GM19397 (cell line): ENCODE results near the gene BLM.

Experiments used
- ATAC-seq: cut with Tn5 transposase; IDR thresholded peaks from one replicate; pipeline ENCODE4 v1.9.1; 2021; ENCODE audit warnings: mild to moderate bottlenecking, moderate library complexity; ENCODE audit not compliant: unreplicated experiment

BLM gene

DNA sequence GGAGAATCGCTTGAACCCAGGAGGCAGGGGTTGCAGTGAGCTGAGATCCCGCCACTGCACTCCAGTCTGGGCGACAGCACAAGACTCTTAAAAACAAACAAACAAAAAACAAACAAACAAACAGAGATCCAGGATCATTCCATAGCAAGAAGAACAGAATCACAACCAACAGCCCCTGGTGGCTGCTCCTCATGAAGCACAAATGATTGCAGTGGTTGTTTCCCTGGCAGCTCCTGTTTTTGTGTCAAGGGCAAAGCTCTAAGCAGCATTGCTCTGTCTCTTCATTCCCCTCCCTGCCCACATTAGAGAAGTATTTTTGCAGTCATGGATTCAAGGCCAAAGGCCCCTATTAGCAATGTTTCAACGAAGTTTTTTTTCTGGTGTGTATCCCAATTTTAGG, 25.8 kb upstream of the BLM start:
- no peak for ATAC-seq

DNA sequence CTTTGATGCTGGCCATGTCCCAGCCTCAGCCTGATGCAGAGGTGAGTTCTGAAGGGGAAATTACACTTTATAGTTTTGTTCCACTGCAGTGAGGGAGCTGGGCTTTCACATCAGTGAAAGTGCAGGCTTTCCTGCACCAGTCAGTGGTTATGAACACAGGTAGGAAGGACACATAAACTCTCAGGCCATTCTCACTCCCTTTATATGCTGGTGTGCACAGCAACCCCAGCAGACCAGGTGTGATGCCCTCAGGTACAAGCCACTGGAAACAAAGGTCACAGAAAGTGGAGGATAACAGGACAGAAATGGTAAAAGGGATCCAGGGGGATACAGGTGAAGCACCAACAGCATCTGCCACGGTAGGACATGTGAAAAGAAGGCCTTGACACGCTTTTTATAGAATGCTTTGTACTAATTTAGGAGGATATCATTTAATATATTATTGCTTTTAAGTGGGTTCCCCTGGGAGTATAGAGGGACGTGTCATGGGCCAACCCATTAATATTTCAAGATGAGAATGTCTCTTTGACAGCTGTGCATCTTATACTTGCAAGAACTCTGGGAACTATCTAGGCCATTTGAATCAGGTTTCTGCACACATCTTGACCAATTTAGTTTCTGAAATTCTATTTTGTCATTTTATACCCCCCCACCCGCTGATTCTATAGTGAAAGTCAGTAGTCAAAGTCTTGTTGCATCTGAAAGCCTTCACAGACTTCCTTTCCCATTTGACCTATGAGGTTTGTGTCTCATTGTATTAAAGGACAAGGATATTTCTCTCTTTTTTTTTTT, 25.0 kb upstream of the BLM start:
- ATAC-seq: no peak

DNA sequence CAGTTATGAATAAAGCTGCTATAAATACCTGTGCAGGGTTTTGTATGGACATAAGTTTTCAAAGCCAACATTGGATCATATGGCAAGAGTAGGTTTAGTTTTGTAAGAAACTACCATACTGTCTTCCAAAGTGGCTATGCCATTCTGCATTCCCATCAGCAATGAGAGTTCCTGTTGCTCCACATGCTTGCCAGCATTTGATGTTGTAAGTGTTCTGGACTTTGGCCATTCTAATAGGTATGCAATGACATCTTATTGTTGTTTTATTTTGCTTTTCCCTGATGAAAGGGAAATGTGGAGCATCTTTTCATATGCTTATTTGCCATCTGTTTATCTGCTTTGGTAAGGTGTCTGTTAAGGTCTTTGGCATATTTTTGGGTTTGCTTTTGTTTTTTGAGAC, 22.2 kb upstream of the BLM start:
- no peak for ATAC-seq

DNA sequence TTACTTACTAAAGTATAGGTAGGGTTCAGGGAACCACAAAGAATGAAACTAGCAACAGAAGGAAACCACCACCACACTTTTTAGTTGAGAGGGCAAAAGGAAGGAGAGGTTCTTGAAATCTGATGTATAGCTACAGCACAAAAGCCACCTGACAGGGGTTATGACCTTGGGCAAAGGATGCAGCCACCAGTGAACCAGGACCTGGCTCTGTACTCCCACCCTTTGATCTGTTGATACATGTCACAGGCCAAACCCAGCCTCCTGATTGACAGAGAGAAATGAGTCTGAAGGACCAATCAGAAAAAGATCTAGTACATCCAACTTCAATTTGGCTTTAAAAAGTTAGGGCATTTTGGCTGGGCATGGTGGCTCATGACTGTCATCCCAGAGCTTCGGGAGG, 20.0 kb upstream of the BLM start:
- no peak for ATAC-seq

DNA sequence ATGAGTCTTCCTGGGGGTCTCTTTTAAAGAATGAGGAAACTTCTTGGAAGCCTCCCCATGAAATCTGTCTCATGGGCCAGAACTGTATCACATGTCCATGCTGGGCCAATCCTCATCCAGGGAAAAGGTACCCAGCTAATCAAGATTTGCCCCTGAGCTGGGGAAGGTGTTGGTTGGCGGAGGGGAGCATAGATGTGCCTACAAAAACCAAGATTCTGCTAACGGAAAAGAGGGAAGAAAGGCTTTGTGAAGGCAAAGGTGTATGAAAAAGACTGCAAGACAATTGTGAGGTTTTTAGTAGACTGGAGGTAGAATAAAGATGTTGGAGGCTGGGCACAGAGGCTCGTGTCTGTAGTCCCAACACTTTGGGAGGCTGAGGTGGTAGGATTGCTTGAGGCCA, 18.5 kb upstream of the BLM start:
- no peak for ATAC-seq

DNA sequence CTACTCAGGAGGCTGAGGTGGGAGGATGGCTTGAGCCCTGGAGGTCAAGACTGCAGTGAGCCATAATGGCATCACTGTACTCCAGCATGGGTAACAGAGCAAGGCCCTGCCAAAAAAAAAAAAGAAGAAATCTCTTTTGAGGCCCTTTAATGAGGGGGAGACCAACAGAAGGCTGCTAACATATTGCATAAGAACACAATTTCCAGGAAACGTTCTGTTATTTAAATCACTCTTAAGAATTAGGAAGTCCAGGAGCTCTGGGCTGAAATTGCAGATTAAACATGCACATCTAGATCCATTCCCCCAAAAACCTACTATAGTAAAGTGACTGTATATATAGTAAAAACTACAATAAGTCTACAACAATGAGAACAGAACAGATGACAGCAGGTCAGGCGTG, 16.1 kb upstream of the BLM start:
- ATAC-seq: no peak

GRCh38 chr15:90701880-90702630, 15.1 kb upstream of the BLM start:
- no peak for ATAC-seq

DNA sequence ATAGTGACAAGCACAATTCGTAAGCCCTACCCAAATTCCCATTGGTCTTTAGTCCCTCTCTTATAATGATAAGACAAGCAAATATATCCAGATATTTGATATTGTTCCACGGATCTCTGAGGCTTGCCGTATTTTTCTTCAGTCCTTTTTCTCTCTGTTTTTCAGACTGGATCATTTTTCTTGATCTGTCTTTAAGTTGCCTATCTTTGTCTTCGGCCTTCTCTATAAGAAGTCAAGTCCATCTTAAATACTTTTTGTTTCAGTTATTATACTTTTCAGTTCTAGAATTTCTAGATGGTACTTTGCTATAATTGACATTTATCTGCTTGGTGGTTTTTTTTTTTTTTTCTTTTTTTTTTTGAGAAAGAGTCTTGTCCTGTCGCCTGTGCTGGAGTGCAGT, 13.7 kb upstream of the BLM start:
- no peak for ATAC-seq

- ATAC-seq: no peak
Measured at GRCh38 chr15:90705212-90705611, 11.9 kb upstream of the BLM start.

DNA sequence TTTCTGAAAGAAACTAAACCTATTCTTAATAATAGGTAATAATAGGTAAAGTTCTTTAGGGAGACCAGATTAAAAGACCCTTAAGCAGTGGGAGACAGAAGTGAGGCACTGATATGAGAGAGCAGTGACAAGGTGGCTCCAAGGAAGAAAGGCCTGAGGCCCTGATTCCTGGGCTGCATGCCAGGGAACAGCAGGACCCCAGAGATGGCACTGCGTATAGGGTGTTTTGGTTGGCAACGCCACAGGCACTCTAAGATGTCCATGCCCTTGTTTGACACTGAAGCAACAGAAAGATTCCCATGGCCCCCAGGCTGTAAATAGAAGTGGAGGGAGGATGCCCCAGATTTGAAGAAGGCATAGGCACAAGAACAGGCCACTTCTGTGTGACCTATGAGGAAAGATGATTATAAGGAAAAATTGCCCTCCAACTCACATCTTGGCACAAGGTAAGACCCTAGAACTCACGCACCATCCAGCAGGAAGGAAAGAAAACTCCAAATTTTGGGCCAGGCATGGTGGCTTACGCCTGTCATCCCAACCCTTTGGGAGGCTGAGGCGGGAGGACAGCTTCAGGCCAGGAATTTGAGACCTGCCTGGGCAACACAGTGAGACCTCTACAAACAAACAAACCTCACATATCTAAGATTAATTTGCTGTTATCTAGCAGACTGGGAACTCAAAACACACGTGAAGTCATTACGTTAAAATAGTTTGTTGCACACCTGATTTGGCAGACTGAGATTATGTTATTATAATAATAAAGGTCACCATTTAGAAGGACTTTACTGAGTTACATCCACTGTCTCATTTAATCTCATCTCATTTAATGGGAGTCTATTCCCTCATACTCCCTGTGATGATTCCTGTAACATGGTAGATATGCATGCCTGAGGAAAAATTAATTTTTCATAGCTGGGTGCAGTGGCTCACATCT, 10.5 kb upstream of the BLM start:
- ATAC-seq: no peak

DNA sequence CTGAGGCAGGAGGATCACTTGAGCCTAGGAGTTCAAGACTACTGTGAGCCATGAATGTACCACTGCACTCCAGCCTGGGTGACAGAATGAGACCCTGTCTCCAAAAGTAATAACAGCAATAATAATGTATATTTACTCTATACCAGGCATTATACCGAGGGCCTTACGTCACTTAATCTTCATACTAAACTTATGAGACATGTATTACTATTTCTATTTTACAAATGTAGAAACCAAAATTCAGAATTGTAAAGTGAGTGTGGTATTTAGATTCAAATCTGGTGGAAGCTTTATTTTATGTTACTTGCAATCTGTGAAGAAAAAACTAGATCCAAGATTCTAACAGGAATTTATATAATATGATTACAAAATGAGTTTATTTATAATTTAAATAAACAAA, 9.7 kb upstream of the BLM start:
- ATAC-seq: no peak

DNA sequence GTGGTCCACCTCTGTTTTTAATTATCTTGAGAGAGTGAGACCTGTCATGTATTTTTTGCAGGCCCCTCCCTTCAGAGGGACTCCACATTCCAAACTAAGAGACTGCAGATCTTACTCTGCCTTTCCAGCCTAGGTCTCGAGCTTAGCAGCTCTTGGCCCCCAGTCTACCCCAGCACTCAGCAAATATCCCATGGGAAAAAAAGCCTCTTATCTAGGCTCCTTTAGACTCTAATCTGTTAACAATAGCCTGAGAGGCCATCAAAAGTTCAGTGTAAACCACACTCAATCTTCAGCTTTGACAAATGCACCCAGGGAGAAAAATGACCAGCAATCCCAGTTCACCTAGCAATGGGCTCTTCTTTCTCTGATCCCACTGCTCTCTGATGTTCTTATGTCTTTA, 8.6 kb upstream of the BLM start:
- no peak for ATAC-seq

DNA sequence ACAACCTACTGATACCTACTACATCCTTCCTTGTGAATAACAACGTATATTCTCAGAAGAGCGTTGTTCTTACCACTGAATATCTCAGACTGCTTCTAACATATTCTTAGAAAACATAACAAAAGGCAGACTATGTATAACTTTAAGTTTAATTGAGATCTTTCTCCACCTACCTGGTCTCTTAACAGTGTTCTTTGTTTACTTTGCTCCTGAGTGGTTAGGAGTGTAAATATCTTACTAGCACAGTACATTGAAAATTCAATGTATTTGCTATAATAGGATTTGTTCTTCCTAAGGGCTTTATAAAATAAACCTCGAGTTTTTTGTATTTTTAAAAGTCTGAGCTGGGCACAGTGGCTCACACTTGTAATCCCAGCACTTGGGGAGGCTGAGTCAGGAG, 7.9 kb upstream of the BLM start:
- ATAC-seq: no peak

GRCh38 chr15:90710436-90711027, 6.6 kb upstream of the BLM start:
- ATAC-seq: no peak

GRCh38 chr15:90711418-90711824, 5.7 kb upstream of the BLM start:
- no peak for ATAC-seq

DNA sequence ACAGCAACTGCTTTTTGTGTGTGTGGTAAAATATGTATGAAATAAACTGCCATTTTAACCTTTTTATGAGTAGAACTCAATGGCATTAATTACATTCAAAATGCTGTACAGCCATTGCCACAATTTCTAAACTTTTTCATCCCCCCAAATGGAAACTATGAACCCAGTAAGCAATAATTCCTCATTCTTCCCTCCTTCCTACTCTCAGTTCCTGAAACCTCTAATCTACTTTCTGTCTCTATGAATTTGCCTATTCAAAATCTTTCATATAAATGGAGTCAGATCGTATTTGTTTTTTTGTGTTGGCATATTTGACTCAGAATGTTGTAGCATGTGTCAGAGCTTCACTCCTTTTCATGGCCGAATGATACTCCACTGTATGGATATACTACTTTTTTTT, 5.3 kb upstream of the BLM start:
- ATAC-seq: no peak

GRCh38 chr15:90713081-90713480, 4.1 kb upstream of the BLM start:
- ATAC-seq: no peak

DNA sequence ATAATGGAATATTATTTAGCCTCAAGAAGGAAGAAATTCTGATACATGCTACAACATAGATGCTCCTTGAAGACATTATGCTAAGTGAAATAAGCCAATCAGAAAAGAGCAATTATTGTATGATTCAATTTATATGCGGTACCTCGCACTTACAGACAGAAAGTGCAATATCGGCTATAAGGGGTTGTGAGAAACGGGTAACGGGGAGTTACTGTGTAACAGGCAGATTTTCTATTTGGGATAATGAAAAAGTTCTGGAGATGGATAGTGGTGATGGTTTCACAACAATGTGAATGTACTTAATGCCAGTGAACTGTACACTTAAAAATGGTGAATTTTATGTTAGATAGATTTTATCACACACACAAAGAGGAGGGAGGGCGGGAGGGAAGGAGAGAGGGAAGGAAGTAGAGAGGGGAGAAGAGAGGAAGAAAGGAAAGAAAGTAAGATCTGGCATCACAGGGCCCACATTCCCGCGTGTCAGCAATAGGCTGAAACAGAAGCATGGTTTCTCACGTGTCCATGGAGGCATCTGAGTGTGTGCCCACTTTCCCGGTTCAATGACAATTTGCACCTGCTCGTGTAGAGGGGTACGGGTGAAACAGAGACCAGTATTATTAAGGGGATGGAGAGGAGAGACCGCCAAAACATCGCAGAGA, 700 bp upstream of the BLM start:
- ATAC-seq: no peak

- no peak for ATAC-seq
Measured at GRCh38 chr15:90718232-90718631, 1.1 kb downstream of the BLM start.

DNA sequence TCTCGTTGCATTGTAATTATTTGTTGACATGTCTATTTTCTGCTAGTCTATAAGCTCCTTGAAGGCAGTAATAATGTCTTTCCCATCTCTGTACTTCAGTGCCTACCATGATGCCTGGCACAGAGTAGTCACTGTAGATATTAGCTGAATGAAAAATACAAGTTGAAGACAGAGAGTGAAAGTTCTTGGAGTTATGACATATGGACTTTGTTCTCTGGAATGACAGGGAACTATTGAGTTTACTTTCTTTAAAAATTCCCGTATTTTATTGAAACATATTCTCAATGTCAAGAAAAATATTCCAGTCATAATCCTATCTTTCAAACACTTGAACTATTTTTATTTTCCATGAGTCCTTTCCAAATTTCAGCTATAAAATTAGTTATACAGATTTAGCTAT, 3.0 kb downstream of the BLM start:
- ATAC-seq: no peak

GRCh38 chr15:90729261-90729660, 12.1 kb downstream of the BLM start:
- no peak for ATAC-seq
